SKM-1 (cell line): ENCODE data around the gene NOSIP.
A peak's percentile ranks its signal among the peaks of the same experiment; 100 is the strongest.

Source experiments
- DNase-seq: peaks from one replicate; lab custom pipeline; 2025; ENCODE audit not compliant: unreplicated experiment; lab: John Stamatoyannopoulos, UW

NOSIP gene

GRCh38 chr19:49552749-49553148, 27.6 kb downstream of the NOSIP start:
- no peak for DNase-seq

DNA sequence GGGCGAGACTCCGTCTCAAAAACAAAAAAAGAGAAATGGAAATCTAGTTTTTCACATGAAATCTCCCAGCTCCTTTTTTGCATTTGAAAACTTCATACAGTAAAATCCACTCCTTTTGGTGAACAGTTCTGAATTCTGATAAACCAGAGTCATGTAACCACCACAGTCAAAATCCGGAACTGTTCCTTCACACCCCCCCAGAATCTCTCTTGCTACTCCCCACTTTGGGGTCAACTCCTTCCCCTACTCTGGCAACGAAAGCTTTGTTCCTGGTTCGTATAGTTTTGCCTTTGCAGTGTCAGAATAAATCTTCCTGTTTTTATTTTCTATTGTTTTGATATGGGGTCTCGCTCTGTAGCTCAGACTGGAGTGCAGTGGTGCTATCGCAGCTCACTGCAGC, 28.8 kb downstream of the NOSIP start:
- DNase-seq = no peak

- no peak for DNase-seq
Observed at GRCh38 chr19:49549045-49549444, 31.3 kb downstream of the NOSIP start.

- DNase-seq = peak; percentile 4
Observed at GRCh38 chr19:49546825-49547565, 33.4 kb downstream of the NOSIP start.

GRCh38 chr19:49544154-49544553, 36.2 kb downstream of the NOSIP start:
- DNase-seq = no peak

- no peak for DNase-seq
Observed at GRCh38 chr19:49543032-49543431, 37.3 kb downstream of the NOSIP start.

- no peak for DNase-seq
Observed at GRCh38 chr19:49542446-49542845, 37.9 kb downstream of the NOSIP start.

GRCh38 chr19:49541914-49542313, 38.4 kb downstream of the NOSIP start:
- DNase-seq = no peak

DNA sequence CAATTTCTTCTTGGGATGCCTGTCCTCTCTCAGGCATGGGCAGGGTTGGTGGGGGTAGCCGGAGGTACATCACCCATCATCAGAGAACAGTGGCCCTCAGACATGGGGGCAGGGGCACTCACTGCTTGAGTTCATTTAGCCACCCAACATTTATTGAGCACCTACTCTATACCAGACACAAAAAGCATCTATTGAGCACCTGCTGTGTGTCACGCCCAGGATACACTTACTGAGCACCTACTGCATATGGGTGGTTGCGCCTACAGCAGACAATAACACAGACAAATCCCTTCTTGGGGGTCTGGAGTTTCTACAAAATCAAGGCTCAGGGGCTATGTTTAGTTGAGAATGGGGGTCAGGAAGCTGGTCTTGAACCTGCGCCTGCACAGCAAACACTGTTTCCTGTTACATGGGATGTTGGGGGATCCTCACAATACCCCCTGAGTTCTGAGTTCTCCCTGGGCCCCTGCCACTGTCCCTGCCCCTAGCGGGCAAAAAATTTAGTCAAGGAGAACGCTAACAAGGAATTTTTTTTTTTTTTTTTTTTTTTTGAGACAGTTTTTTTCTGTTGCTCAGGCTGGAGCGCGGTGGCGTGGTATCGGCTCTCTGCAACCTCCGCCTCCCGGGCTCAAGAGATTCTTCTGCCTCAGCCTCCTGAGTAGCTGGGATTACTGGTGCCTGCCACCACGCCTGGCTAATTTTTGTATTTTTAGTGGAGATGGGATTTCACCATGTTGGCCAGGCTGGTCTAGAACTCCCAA, 41.0 kb downstream of the NOSIP start:
- no peak for DNase-seq

- DNase-seq = no peak
Observed at GRCh38 chr19:49538643-49539042, 41.7 kb downstream of the NOSIP start.

- DNase-seq = no peak
Observed at GRCh38 chr19:49536921-49537462, 43.4 kb downstream of the NOSIP start.

- DNase-seq = no peak
Observed at GRCh38 chr19:49534632-49535385, 45.5 kb downstream of the NOSIP start.

DNA sequence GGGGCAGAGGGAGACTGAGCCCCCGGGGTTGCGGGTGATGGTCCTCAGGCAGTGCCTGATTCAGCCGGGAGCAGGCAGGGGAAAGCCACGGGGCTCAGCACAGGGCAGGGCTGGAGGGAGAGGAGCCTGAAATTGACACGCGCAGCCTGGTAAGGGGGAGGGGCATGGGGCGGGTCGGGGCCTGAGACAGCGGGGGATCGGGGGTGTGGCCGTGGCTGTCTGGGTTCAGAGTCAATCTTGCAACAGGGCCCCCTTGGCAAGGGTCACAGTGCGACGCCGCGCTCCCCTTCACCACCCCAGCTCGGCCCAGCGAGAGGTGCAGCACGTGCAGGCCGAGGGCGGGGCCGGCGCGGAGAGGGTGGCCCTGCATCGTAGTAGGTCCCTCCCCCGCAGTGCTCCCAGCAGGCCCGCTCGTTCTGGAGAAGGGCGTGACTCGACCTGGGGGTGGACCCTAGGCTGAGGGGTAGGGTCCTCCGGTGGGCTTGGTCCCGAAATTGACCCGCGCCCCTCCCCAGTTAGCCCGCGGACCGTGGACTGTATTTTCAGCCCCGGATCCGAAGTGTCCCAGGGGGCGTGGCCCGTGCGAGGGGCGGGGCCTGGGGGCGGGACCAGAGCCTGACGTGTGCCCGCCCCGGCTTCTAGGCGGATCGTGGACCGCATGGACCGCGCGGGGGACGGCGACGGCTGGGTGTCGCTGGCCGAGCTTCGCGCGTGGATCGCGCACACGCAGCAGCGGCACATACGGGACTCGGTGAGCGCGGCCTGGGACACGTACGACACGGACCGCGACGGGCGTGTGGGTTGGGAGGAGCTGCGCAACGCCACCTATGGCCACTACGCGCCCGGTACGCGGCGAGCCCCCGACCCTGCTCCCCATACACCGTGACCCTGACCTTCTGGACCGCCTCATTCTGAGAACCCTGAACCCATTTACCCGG, 46.5 kb downstream of the NOSIP start:
- DNase-seq = peak; percentile 10

GRCh38 chr19:49530708-49531107, 49.6 kb downstream of the NOSIP start:
- no peak for DNase-seq

DNA sequence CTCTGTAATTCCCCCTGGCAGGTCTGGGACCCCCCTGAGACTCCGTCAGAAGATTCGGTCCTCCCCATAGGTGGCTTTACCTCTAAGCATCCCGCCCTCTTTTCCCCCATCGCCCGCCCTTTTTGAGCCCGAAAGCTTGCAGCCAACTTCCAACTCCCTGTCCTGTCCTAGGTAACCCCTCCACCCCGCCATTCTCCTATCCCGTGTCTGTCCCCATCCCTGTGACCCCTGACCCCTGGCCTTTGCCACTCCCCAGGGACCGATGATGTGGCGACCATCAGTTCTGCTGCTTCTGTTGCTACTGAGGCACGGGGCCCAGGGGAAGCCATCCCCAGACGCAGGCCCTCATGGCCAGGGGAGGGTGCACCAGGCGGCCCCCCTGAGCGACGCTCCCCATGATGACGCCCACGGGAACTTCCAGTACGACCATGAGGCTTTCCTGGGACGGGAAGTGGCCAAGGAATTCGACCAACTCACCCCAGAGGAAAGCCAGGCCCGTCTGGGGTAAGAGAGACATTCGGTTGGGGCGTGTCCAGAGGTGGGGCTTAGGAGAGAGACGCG, 52.1 kb downstream of the NOSIP start:
- no peak for DNase-seq

- DNase-seq = no peak
Observed at GRCh38 chr19:49524812-49525455, 55.4 kb downstream of the NOSIP start.

- DNase-seq = no peak
Observed at GRCh38 chr19:49520705-49521319, 59.5 kb downstream of the NOSIP start.

DNA sequence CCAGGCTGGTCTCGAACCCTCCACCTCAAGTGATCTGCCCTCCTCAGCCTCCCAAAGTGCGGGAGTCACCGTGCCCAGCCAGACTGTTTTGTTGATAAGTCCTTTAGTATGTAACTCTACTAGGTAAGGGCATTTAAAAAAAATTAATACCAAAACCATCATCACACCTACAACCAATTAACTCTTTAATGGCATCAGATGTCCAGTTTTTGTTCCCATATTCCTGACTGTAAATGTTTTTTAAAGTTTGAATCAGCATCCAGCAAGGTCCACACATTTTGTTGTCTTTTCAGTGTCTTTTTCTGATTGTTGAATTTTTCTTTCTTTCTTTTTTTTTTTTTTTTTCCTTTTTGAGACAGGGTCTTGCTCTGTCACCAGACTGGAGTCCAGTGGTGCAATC, 62.3 kb downstream of the NOSIP start:
- no peak for DNase-seq

DNA sequence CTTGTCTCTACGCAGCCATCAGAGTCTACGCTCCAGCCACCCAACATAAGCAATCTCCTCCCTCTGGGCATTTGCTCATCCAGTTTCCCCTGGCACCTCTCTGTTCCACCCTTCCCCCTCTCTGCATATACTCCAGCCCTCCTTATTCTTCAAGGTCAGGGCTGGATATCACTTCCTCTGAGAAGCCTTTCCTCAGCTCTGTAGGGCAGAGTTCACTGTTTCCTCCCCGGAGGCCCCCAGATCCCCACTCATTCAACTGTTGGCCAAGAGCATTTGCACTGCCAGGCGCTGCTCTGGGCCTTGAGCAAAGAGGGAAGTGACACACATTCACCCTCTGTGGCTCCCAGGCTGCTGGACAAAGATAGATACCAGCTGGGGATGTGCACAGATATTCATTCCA, 64.6 kb downstream of the NOSIP start:
- DNase-seq = peak; percentile 76
